LNCaP clone FGC (cell line): ENCODE data around the gene PARP11.

Experiments used
- DNase-seq: peaks from one replicate; pipeline ENCODE4 v3.0.0-alpha.2; 2011; ENCODE audit warnings: low read depth
- H3K4me3 ChIP-seq: 2 replicates; pipeline ENCODE4 v1.5.1; 2011; ENCODE audit warnings: mild to moderate bottlenecking, low read depth, low read length, control low read depth
- CTCF ChIP-seq: IDR thresholded peaks from 2 replicates; pipeline ENCODE4 v1.5.1; 2012; ENCODE audit warnings: mild to moderate bottlenecking; ENCODE audit not compliant: control insufficient read depth, insufficient read depth; ENCODE audit errors: extremely low read depth

Gene PARP11

GRCh38 chr12:3872800-3873636, at the start of gene PARP11:
Gene PARP11, minus strand, starts transcription at chr12:3873399. Its CDS starts 170 bp downstream, at chr12:3873229.
- peak within 1 kb of the TSS; percentile 72 for H3K4me3 ChIP-seq
- DNase-seq: peak; percentile 79
- no peak for TF ChIP-seq CTCF

DNA sequence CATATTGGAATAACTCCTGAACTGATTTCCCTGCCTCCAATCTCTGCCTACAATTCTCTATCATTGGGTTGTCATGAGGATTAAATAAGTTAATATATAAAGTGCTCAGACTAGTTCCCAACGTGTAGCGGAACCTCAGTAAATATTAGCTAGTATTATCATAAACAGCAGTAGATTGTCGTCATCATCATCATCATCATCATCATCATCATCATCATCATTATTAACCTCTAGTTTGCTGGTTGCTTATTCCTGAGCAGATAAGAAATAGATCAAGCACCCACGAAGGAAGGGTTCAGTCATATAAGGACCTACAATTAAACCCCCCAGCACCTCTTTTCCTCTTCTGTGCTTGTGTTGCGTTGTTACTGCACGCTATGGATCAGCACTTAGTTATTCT, 48.8 kb upstream of the PARP11 start:
- H3K4me3 ChIP-seq: no peak overlapping the region
- no peak for DNase-seq
- no peak for TF ChIP-seq CTCF

DNA sequence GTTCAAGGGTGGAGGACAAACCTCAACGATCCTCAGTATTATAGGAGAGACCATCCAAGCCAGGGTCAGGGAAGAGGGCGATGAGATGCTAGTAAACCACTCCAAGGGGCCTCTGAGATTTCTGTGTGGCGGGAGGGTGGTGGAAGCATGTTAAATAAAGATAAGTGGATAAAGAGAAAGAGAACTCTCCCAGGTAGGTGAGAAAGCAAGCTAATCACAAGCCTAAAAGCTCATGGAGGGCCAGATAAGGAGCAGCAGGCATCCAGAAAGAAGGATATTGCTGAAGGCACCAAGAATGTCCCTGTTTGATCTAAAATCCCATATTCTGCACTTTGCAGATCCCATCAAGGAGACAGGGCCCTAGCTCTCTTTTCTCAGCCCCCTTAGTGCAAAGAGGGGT, 48.3 kb upstream of the PARP11 start:
- no peak for TF ChIP-seq CTCF
- no peak for DNase-seq

GRCh38 chr12:3921151-3921471, 47.9 kb upstream of the PARP11 start:
- no peak for TF ChIP-seq CTCF
- no peak overlapping the region for H3K4me3 ChIP-seq
- no peak for DNase-seq

More for the DNA sequence above, 48.3 kb upstream of the PARP11 start:
- no peak overlapping the region for H3K4me3 ChIP-seq

- TF ChIP-seq CTCF: no peak
- no peak overlapping the region for H3K4me3 ChIP-seq
- no peak for DNase-seq
These were observed 47.4 kb upstream of the PARP11 start for GRCh38 chr12:3920351-3921150.

DNA sequence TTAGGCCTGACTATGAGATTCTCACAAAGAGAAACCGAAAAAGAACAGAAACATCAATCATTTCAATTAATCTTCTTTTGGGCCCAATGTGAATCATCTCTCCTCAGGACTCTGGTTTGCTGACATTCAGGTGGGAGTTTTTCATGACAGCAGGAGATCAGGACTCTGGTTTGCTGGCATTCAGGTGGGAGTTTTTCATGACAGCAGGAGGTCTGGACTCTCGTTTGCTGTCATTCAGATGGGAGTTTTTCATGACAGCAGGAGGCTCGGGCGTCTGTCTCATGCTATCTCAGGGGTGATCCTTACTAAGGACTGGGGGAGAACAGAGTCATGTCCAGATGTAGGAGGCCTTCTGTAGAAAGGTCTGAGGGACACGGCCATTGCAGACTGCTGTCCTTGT, 40.1 kb upstream of the PARP11 start:
- no peak for TF ChIP-seq CTCF

DNA sequence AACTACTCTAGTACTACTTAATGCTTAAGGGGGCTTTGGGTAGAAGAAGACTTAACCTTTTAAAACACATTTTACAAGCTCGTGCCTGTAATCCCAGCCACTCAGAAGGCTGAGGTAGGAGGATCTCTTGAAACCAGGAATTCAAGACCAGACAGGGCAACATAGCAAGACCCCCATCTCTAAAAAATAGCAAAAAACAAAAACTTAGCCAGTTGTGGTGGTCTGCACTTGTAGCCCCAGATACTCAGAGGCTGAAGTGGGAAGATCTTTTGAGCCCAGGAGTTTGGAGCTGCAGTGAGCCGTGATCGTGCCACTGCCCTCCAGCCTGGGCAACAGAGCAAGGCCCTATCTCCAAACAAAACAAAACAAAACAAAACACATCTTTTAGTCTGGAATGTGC, 39.7 kb upstream of the PARP11 start:
- no peak overlapping the region for H3K4me3 ChIP-seq
- TF ChIP-seq CTCF: no peak
- no peak for DNase-seq

More for the DNA sequence above, 40.1 kb upstream of the PARP11 start:
- DNase-seq: no peak
- no peak overlapping the region for H3K4me3 ChIP-seq
